HCT116 (cell line): ENCODE results near the gene CYP3A5.

Source experiments
- CTCF ChIP-seq, 3 experiments: fragments of 200-600 bp in 1 of 3; sonication (generic) in 1 of 3; IDR thresholded peaks in 2 of 3; conservative IDR thresholded peaks in 1 of 3; 2 replicates each; pipeline ENCODE4 v1.5.1; 2012 to 2017; ENCODE audit warnings: low read depth in 2 of 3, low read length in 2 of 3, antibody characterized with exemption in 1 of 3, borderline replicate concordance in 1 of 3, control low read depth in 1 of 3, mild to moderate bottlenecking in 1 of 3, mixed read lengths in 1 of 3, mixed run types in 1 of 3, moderate library complexity in 1 of 3; ENCODE audit not compliant: insufficient read depth in 1 of 3
- EGR1 ChIP-seq: IDR thresholded peaks from 2 replicates; pipeline ENCODE4 v1.6.1; 2012; ENCODE audit warnings: low read depth
- POLR2A ChIP-seq: IDR thresholded peaks from 2 replicates; pipeline ENCODE4 v1.7.0; 2011; ENCODE audit warnings: borderline replicate concordance; ENCODE audit not compliant: insufficient read depth, insufficient read length; ENCODE audit errors: extremely low read depth
- RAD21 ChIP-seq: IDR thresholded peaks from 2 replicates; pipeline ENCODE4 v1.6.1; 2012; ENCODE audit warnings: low read depth, mild to moderate bottlenecking
- REST ChIP-seq: IDR thresholded peaks from 2 replicates; pipeline ENCODE4 v1.6.1; 2012; ENCODE audit warnings: low read depth
- SP1 ChIP-seq: IDR thresholded peaks from 2 replicates; pipeline ENCODE4 v1.6.1; 2012; ENCODE audit warnings: low read depth
- TCF7L2 ChIP-seq: IDR thresholded peaks from 2 replicates; pipeline ENCODE4 v1.7.0; 2011; ENCODE audit warnings: borderline replicate concordance, inconsistent platforms; ENCODE audit not compliant: insufficient read depth, insufficient read length; ENCODE audit errors: extremely low read depth

GRCh38 chr7:99699946-99700345 is 20.1 kb upstream of the CYP3A5 start:
- TF ChIP-seq TCF7L2 (no peak), REST (no peak), SP1 (no peak), CTCF (IDR thresholded peaks at IDR 0.05 in 2 of 3, conservative IDR thresholded peaks at IDR 0.05 in 1 of 3; ENCODE audit: borderline replicate concordance in 1 of 3, insufficient read depth in 1 of 3, low read depth in 2 of 3, low read length in 2 of 3) (no peak), EGR1 (no peak), POLR2A (no peak), RAD21 (no peak)
